GM18498 (cell line): ENCODE data around the gene PLEKHG4.

ENCODE experiments used
- ATAC-seq: cut with Tn5 transposase; IDR thresholded peaks from one replicate; pipeline ENCODE4 v1.9.1; 2021; ENCODE audit warnings: mild to moderate bottlenecking, moderate library complexity; ENCODE audit not compliant: unreplicated experiment

PLEKHG4 gene

GRCh38 chr16:67245674-67246080, 33.7 kb upstream of the PLEKHG4 start:
- ATAC-seq, result no peak

DNA sequence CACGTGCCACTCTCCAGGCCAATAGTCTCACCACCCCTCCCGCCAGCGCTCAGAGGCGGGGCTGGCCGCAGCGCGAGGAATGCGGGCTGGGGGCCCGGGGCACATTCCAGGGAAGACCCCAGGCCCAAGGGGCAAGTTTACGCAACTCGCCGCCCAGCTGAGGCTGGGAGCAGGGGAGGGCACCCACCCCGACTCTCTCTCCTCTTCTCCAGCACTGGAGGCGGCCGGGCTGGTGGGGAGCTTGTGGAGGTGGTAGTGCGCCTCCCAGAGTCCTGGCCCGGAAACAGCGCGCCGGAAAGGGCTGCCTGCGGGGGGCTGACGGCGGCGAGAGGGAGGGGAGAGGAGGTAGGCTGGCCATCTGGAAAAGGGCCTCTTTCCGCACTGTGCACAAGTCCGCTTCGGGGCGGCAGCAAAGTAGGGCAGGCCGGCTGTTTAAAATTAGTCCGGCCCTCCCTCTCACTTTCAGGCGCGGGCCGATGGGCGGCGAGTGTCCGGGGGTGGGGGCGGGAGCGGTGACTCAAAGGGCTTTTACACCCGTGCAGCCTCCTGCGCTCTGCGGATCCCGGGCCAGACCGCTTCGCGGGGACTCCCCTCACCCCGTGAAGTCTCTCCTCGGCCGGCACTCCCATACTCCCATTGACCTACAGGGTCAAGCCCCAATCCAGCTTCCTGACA, 33.1 kb upstream of the PLEKHG4 start:
- peak; percentile 23 for ATAC-seq

- peak; percentile 15 for ATAC-seq
These were observed 32.6 kb upstream of the PLEKHG4 start for GRCh38 chr16:67246756-67247191.

- ATAC-seq, result peak; percentile 57
These were observed 31.9 kb upstream of the PLEKHG4 start, which contains the start of gene FHOD1 for GRCh38 chr16:67247192-67248072. Gene FHOD1 (minus strand): TSS chr16:67247481. CDS start chr16:67247410, 71 bp downstream.

GRCh38 chr16:67248073-67248400, 31.3 kb upstream of the PLEKHG4 start:
- no peak for ATAC-seq

- no peak for ATAC-seq
These were observed 30.7 kb upstream of the PLEKHG4 start, which contains the start of gene SLC9A5 for GRCh38 chr16:67248401-67249177. Gene SLC9A5 (plus strand): TSS chr16:67248979. CDS start chr16:67249015, 36 bp downstream.

GRCh38 chr16:67249178-67250044, 29.9 kb upstream of the PLEKHG4 start:
- no peak for ATAC-seq

DNA sequence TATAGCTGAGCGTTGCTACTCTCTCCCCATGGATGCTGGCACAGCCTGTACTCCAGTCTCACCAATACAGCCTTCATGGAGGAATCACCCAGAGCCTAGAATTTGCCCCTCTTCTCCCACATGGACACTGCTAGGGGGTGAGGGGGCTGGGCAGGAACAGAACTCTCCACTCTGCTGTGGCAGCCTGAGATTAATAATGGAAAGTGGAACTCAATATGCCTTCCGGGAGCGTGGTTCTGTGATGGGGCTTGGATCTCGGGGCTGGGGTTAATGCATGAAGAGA, 29.3 kb upstream of the PLEKHG4 start:
- ATAC-seq, result no peak

- ATAC-seq, result no peak
These were observed 26.5 kb upstream of the PLEKHG4 start for GRCh38 chr16:67252609-67253497.

DNA sequence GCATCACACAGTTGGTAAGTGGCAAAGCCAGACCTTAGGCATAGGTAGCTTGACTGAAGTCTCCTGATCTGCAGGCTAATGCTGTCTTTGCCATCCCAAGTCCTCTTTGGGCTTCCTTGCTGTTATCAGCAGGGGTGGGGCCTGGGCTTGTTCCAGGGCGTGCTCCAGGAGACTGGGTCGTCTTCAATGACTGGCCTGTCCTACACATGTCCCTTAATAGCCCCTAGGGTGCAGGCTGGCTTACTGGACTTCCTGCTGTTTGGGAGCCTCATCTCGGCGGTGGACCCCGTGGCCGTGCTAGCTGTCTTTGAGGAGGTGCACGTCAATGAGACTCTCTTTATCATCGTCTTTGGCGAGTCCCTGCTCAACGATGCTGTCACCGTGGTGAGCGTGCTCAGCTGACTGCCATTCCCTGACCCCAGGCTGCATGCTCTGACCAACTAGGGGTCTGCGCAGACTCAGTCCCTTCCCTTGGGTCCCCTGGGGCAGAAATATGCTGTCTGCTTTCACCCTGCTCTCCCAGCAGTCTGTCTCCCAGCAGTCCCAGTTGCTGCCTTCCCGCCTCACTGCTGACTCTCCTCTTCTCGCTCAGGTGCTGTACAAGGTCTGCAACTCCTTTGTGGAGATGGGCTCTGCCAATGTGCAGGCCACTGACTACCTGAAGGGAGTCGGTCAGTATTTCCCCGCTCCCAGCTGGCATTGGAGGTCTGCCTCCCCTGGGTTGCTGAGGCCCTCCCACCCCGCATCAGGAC, 24.4 kb upstream of the PLEKHG4 start:
- ATAC-seq, result no peak

GRCh38 chr16:67255553-67256221, 23.6 kb upstream of the PLEKHG4 start:
- ATAC-seq, result no peak

GRCh38 chr16:67256701-67257230, 22.6 kb upstream of the PLEKHG4 start:
- ATAC-seq, result no peak

DNA sequence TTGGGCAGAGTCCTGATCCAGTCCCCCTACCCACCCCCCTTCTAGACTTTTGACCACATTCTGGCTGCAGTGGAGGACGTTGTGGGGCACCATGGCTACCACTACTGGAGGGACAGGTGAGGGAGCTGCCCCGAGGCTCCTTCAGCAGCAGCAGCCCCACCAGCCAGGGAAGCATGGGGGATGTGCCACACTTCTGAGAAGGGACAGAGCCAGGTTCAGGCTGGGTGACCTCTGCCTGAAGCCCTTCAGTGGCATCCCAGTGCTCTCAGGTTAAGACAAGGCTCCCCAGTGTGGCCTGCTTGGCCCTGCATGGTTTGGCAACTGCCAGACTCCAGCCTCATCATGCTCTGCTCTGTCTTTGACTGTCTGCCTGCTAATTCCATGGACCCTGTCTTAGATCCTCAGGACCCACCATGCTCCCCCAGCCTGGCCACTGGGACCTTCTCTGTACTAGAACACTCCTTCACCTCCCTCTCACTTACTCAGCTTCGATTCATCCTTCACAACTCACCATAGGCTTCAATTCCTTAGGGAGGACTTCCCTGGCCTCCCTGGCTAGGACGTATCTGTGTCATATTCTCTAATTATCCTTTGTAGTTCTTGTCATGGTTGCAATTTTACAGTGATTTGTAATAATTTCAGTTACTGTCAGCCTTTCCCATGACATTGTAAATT, 21.7 kb upstream of the PLEKHG4 start:
- no peak for ATAC-seq

- no peak for ATAC-seq
These were observed 21.0 kb upstream of the PLEKHG4 start for GRCh38 chr16:67258161-67258835.

GRCh38 chr16:67259705-67260104, 19.6 kb upstream of the PLEKHG4 start:
- ATAC-seq, result no peak

DNA sequence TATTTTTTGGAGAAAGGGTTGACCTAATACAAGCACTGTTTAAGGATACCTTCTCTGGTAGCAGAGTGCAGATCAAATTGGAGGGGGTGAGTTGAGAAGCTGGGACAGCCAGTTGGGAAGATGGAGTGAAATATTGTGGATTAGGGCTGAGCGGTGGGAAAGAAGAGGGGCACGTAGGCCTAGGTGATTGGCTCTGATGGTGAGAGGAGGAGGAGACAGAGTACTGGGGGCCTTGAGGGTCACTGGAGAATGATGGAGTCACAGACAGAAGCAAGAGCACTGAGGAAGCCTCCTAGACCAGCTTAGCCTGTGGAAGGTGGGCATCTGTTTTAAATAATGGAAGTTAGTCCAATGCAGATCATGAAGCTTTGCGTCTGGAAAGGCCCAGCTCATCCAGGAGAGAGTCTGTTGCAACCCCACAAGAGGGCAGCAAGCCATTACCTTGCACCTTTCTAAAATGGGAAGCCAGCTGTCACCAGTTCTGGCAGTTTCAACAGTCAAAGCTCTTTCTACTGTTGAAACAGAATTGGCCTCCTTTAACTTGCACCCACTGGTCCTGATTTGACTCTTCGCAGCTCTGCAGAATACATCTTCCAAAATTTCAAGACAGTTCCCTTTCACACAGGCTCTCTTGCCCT, 18.8 kb upstream of the PLEKHG4 start:
- ATAC-seq, result no peak
